ENCODE data around the gene PCDHB8.
"Not testable (repeated sequence)": the region's sequence is repeated elsewhere in the genome, so short reads cannot be mapped to it uniquely, and the experiment has no call there.

DNA sequence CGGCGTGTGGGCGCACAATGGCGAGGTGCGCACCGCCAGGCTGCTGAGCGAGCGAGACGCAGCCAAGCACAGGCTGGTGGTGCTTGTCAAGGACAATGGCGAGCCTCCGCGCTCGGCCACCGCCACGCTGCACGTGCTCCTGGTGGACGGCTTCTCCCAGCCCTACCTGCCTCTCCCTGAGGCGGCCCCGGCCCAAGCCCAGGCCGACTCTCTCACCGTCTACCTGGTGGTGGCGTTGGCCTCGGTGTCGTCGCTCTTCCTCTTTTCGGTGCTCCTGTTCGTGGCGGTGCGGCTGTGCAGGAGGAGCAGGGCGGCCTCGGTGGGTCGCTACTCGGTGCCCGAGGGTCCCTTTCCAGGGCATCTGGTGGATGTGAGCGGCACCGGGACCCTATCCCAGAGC, 25.5 kb upstream of the PCDHB8 start:
- TF ChIP-seq, protein P1, sequence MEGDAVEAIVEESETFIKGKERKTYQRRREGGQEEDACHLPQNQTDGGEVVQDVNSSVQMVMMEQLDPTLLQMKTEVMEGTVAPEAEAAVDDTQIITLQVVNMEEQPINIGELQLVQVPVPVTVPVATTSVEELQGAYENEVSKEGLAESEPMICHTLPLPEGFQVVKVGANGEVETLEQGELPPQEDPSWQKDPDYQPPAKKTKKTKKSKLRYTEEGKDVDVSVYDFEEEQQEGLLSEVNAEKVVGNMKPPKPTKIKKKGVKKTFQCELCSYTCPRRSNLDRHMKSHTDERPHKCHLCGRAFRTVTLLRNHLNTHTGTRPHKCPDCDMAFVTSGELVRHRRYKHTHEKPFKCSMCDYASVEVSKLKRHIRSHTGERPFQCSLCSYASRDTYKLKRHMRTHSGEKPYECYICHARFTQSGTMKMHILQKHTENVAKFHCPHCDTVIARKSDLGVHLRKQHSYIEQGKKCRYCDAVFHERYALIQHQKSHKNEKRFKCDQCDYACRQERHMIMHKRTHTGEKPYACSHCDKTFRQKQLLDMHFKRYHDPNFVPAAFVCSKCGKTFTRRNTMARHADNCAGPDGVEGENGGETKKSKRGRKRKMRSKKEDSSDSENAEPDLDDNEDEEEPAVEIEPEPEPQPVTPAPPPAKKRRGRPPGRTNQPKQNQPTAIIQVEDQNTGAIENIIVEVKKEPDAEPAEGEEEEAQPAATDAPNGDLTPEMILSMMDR (IDR thresholded peaks at IDR 0.05) = not testable (repeated sequence)
- TF ChIP-seq POLR2AphosphoS5 (IDR thresholded peaks at IDR 0.05; ENCODE audit: low read depth, low read length); TCF7L2 (IDR thresholded peaks at IDR 0.05; ENCODE audit: low read depth, low read length); SIN3A (IDR thresholded peaks at IDR 0.05; ENCODE audit: borderline replicate concordance, insufficient read depth, low read depth, low read length): not testable (repeated sequence)
- TF ChIP-seq, protein P2, sequence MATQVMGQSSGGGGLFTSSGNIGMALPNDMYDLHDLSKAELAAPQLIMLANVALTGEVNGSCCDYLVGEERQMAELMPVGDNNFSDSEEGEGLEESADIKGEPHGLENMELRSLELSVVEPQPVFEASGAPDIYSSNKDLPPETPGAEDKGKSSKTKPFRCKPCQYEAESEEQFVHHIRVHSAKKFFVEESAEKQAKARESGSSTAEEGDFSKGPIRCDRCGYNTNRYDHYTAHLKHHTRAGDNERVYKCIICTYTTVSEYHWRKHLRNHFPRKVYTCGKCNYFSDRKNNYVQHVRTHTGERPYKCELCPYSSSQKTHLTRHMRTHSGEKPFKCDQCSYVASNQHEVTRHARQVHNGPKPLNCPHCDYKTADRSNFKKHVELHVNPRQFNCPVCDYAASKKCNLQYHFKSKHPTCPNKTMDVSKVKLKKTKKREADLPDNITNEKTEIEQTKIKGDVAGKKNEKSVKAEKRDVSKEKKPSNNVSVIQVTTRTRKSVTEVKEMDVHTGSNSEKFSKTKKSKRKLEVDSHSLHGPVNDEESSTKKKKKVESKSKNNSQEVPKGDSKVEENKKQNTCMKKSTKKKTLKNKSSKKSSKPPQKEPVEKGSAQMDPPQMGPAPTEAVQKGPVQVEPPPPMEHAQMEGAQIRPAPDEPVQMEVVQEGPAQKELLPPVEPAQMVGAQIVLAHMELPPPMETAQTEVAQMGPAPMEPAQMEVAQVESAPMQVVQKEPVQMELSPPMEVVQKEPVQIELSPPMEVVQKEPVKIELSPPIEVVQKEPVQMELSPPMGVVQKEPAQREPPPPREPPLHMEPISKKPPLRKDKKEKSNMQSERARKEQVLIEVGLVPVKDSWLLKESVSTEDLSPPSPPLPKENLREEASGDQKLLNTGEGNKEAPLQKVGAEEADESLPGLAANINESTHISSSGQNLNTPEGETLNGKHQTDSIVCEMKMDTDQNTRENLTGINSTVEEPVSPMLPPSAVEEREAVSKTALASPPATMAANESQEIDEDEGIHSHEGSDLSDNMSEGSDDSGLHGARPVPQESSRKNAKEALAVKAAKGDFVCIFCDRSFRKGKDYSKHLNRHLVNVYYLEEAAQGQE (IDR thresholded peaks at IDR 0.05; ENCODE audit: insufficient read depth in 1 of 2, low read depth in 2 of 2, low read length in 1 of 2) = not testable (repeated sequence)

Data from Panc1 (cell line).